ENCODE measurements around the gene CYP46A1.
"Not testable (repeated sequence)": the region's sequence is repeated elsewhere in the genome, so short reads cannot be mapped to it uniquely, and the experiment has no call there.

The CYP46A1 gene

DNA sequence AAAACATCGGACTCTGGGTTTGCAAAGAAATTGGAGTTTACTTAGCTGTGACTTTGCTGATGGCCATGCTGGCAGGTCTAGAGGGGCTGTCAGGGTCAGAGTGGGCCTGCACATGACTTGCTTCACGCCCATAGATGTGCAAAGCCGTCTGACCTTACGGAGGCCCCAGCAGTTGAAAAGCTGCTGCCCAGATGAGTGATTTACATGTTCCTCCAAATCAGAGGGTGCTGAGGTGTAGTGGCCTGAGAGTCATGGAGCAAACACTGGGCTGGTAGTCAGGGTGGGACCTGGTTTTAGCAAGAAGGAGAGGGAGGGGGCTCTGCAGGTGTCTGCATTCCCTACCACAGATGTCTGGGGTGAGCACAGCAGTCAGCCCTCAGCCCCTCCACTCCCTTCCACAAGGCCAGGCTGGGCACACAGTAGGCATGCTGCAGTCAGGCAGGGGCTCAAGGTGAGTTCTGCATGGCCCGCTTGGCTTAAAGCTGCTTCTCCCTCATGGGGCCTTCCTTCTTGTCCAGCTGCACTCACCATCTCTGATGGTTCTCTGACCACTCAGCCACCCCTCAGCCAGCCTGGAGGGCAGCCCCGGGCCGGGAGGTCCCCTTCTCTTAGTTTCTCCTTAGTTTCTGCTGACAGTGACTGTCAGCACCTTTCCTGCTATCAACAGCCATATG lies 74.9 kb downstream of the CYP46A1 start:
- no peak overlapping the region for H3K27ac ChIP-seq
- no peak overlapping the region for H3K4me2 ChIP-seq
- no peaks in the 10 kb centered on the region for H3K4me1 ChIP-seq (ENCODE audit: low read depth, poor library complexity, severe bottlenecking)
- TF ChIP-seq, protein P1, sequence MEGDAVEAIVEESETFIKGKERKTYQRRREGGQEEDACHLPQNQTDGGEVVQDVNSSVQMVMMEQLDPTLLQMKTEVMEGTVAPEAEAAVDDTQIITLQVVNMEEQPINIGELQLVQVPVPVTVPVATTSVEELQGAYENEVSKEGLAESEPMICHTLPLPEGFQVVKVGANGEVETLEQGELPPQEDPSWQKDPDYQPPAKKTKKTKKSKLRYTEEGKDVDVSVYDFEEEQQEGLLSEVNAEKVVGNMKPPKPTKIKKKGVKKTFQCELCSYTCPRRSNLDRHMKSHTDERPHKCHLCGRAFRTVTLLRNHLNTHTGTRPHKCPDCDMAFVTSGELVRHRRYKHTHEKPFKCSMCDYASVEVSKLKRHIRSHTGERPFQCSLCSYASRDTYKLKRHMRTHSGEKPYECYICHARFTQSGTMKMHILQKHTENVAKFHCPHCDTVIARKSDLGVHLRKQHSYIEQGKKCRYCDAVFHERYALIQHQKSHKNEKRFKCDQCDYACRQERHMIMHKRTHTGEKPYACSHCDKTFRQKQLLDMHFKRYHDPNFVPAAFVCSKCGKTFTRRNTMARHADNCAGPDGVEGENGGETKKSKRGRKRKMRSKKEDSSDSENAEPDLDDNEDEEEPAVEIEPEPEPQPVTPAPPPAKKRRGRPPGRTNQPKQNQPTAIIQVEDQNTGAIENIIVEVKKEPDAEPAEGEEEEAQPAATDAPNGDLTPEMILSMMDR (conservative IDR thresholded peaks at IDR 0.05; ENCODE audit: low read depth, low read length), result no peak
- no peak overlapping the region for H2AFZ ChIP-seq (ENCODE audit: low read depth)
- no peaks in the 10 kb centered on the region for H3K79me2 ChIP-seq (ENCODE audit: insufficient read depth, low read depth)
- no peak overlapping the region for H3K4me3 ChIP-seq (IDR thresholded peaks at IDR 0.05; ENCODE audit: insufficient read depth, low read depth, low read length)
- H3K9ac ChIP-seq, result no peak overlapping the region
- H4K20me1 ChIP-seq (ENCODE audit: insufficient read depth), result no peaks in the 10 kb centered on the region
- H3K27me3 ChIP-seq (ENCODE audit: insufficient read depth, low read depth), result no peaks in the 10 kb centered on the region
- no peaks in the 10 kb centered on the region for H3K36me3 ChIP-seq (ENCODE audit: insufficient read depth)

DNA sequence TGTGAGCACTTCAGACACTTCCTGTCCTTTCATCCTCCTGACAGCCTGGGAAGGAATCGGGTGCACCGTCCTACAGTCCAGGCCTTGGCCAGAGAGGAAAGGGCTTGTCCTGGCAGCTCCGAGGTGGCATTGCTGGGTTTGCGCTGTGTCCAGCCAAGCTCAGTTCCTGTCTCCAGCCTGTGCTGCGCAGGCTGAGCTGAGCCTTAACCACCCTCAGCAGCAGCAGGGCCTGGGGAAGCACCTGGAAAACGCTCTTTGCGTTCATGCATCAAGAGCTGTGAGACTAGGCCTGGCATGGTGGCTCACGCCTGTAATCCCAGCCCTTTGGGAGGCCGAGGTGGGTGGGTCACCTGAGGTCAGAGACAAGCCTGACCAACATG lies 75.4 kb downstream of the CYP46A1 start:
- Histone ChIP-seq H3K4me3 (IDR thresholded peaks at IDR 0.05; ENCODE audit: insufficient read depth, low read depth, low read length) (no peak overlapping the region), H3K4me1 (ENCODE audit: low read depth, poor library complexity, severe bottlenecking) (no peaks in the 10 kb centered on the region), H3K9ac (no peak overlapping the region), H3K79me2 (ENCODE audit: insufficient read depth, low read depth) (no peaks in the 10 kb centered on the region), H3K36me3 (ENCODE audit: insufficient read depth) (no peaks in the 10 kb centered on the region), H3K27ac (no peak overlapping the region), H4K20me1 (ENCODE audit: insufficient read depth) (no peaks in the 10 kb centered on the region), H3K4me2 (no peak overlapping the region), H2AFZ (ENCODE audit: low read depth) (no peak overlapping the region), H3K27me3 (ENCODE audit: insufficient read depth, low read depth) (no peaks in the 10 kb centered on the region)
- TF ChIP-seq, protein P1 (conservative IDR thresholded peaks at IDR 0.05; ENCODE audit: low read depth, low read length), result no peak

DNA sequence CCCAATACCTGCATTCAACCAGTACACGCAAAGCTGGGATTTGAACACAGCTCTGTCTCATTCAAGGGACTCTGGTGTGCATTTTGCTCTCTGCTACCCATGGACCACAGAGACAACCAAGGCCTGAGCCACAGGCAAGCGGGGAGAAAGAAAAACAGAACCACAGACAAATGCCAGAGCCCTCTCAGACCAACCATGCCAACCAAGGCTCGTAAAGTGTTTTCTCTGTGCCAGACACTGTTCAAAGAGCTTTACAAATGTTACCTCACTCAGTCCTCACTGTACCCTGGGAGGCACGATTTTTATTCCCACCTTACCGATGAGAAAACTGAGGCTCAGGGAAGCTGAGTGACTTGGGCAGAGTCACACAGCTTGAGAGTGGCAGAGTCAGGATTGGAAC lies 76.7 kb downstream of the CYP46A1 start:
- H3K36me3 ChIP-seq (ENCODE audit: insufficient read depth), result no peaks in the 10 kb centered on the region
- no peak overlapping the region for H3K4me3 ChIP-seq (IDR thresholded peaks at IDR 0.05; ENCODE audit: insufficient read depth, low read depth, low read length)
- H3K4me2 ChIP-seq, result no peak overlapping the region
- H3K27me3 ChIP-seq (ENCODE audit: insufficient read depth, low read depth), result no peaks in the 10 kb centered on the region
- no peaks in the 10 kb centered on the region for H3K4me1 ChIP-seq (ENCODE audit: low read depth, poor library complexity, severe bottlenecking)
- no peak overlapping the region for H3K27ac ChIP-seq
- H4K20me1 ChIP-seq (ENCODE audit: insufficient read depth), result no peaks in the 10 kb centered on the region
- no peak overlapping the region for H2AFZ ChIP-seq (ENCODE audit: low read depth)
- no peak overlapping the region for H3K9ac ChIP-seq
- no peaks in the 10 kb centered on the region for H3K79me2 ChIP-seq (ENCODE audit: insufficient read depth, low read depth)
- TF ChIP-seq, protein P1 (conservative IDR thresholded peaks at IDR 0.05; ENCODE audit: low read depth, low read length), result no peak

DNA sequence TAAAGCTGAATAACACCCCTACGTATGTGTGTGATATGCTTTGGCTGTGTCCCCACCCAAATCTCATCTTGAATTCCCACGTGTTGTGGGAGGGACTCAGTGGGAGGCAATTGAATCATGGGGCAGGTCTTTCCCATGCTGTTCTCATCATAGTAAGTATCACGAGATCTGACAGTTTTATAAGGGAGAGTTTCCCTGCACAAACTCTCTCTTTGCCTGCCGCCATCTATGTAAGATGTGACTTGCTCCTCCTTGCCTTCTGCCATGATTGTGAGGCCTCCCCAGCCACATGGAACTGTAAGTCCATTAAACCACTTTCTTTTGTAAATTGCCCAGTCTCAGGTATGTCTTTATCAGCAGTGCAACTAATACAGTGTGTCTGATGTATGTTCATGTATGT lies 78.8 kb downstream of the CYP46A1 start:
- not testable (repeated sequence) for H3K79me2 ChIP-seq (ENCODE audit: insufficient read depth, low read depth); H4K20me1 ChIP-seq (ENCODE audit: insufficient read depth); H3K27ac ChIP-seq; H3K27me3 ChIP-seq (ENCODE audit: insufficient read depth, low read depth); H2AFZ ChIP-seq (ENCODE audit: low read depth); H3K4me1 ChIP-seq (ENCODE audit: low read depth, poor library complexity, severe bottlenecking); H3K4me2 ChIP-seq; H3K9ac ChIP-seq; H3K4me3 ChIP-seq (IDR thresholded peaks at IDR 0.05; ENCODE audit: insufficient read depth, low read depth, low read length); H3K36me3 ChIP-seq (ENCODE audit: insufficient read depth)

DNA sequence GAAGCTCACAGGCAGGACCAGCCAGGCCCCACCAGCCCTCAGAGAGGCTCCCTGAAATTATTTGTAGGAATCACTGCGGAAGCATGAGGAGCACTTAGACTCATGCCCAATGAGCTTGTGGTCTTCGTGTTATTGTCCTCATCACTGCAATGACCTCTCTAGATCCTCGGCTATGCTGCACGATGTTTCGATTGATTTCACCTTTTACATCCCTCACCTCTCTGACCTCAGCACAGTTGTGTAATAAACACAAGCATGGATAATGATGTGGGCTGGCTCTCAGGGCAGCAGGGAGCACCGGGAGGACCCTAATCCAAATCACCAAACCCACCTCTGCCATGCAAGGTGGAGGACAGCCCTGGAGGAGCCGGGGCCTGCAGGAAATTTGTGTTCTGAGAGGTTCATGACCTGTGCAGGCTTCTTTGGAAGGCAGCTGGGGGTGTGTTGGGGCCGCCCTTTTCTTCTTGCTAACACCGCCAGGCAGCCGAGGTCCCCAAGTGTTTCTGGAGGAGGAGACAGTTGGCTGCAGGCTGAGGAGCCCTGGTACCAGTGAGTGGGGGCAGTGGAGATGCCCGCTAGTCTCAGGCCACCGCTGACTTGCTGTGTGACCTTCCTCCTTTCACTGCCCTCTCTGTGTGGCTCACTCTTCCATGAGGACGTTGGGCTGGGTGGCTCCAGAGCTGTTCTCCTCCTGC lies 79.6 kb downstream of the CYP46A1 start:
- Histone ChIP-seq H4K20me1 (ENCODE audit: insufficient read depth) (no peaks in the 10 kb centered on the region), H3K9ac (no peak overlapping the region), H2AFZ (ENCODE audit: low read depth) (no peak overlapping the region), H3K27me3 (ENCODE audit: insufficient read depth, low read depth) (no peaks in the 10 kb centered on the region), H3K79me2 (ENCODE audit: insufficient read depth, low read depth) (no peaks in the 10 kb centered on the region), H3K36me3 (ENCODE audit: insufficient read depth) (no peaks in the 10 kb centered on the region), H3K4me3 (IDR thresholded peaks at IDR 0.05; ENCODE audit: insufficient read depth, low read depth, low read length) (no peak overlapping the region), H3K27ac (no peak overlapping the region), H3K4me2 (no peak overlapping the region), H3K4me1 (ENCODE audit: low read depth, poor library complexity, severe bottlenecking) (no peaks in the 10 kb centered on the region)
- TF ChIP-seq, protein P1 (conservative IDR thresholded peaks at IDR 0.05; ENCODE audit: low read depth, low read length), result no peak

Data from KMS-11 (cell line).